Esophagus (tissue), 2 donors: Measurements from ENCODE around the gene CAPN12. TPM values are rescaled to one million over a fixed set of nuclear protein-coding genes. Genes with fewer than 3 reads are reported as not detected.
"Not testable (repeated sequence)": the region's sequence is repeated elsewhere in the genome, so short reads cannot be mapped to it uniquely, and the experiment has no call there.

Source experiments
- H3K27ac ChIP-seq, 2 donors: one replicate each; pipeline ENCODE4 v1.5.1; 2013; ENCODE audit warnings: low read depth in 2 of 2, mild to moderate bottlenecking in 2 of 2, inconsistent platforms in 1 of 2, low read length in 1 of 2, moderate library complexity in 1 of 2
- H3K27me3 ChIP-seq, 2 donors: one replicate each; pipeline ENCODE4 v1.6.1; 2013; ENCODE audit warnings: low read length in 2 of 2, control low read depth in 1 of 2, mild to moderate bottlenecking in 1 of 2; ENCODE audit not compliant: insufficient read depth in 2 of 2, control insufficient read depth in 1 of 2
- H3K36me3 ChIP-seq, 2 donors: one replicate each; pipeline ENCODE4 v1.6.1; 2013; ENCODE audit warnings: low read length in 1 of 2; ENCODE audit not compliant: control insufficient read depth in 2 of 2, insufficient read depth in 2 of 2
- H3K4me1 ChIP-seq, 2 donors: one replicate each; pipeline ENCODE4 v1.6.1; 2013; ENCODE audit warnings: low read length in 1 of 2; ENCODE audit not compliant: control insufficient read depth in 2 of 2, insufficient read depth in 2 of 2
- H3K4me3 ChIP-seq, 2 donors: one replicate each; pipeline ENCODE4 v1.5.1; 2013; ENCODE audit warnings: low read length in 2 of 2, mild to moderate bottlenecking in 2 of 2, low read depth in 1 of 2, moderate library complexity in 1 of 2
- H3K9me3 ChIP-seq, 2 donors: one replicate each; pipeline ENCODE4 v1.6.1; 2013; ENCODE audit warnings: mild to moderate bottlenecking in 2 of 2, low read depth in 1 of 2, low read length in 1 of 2, moderate library complexity in 1 of 2; ENCODE audit not compliant: control insufficient read depth in 2 of 2, insufficient read depth in 1 of 2
- WGBS, 2 donors: extraction: QIAGEN DNeasy Blood & Tissue Kit; methylation state at CpG; one replicate each; pipeline ENCODE4 v1.1.7; 2013; 5-methylcytosine and 5-hydroxymethylcytosine counted together
- polyA plus RNA-seq, 2 donors: library from polyadenylated mRNA; stranded (reverse); fragments of 200-250 nt; gene quantifications; one replicate each; pipeline ENCODE4 v1.2.3, GENCODE V29; 2013
- donor health status: healthy with polysubstance abuse.
- donor health status: Bipolar disorder and iron deficiency.

Gene CAPN12
- polyA plus RNA-seq, 2 donors: 4.1 to 12.3 TPM

- Histone ChIP-seq H3K4me1 (peaks cover 2 to 14% of the 10 kb centered on the region in 2 donors), H3K27ac (peak within 1 kb of the TSS; percentile 68 to 75)
- 53 to 75% methylated on average over 9 to 10 of the region's 14 CpGs for WGBS, 2 donors
Measured at GRCh38 chr19:38773469-38774177, 29.3 kb upstream of the CAPN12 start, which contains the start of gene LGALS7. TSS of gene LGALS7 (minus strand) at chr19:38773517. CDS start at chr19:38773492, 25 bp downstream.

GRCh38 chr19:38771569-38771968, 27.3 kb upstream of the CAPN12 start:
- 38 to 63% methylated on average over 7 to 8 of the region's 30 CpGs for WGBS, 2 donors
- H3K9me3 ChIP-seq, H3K36me3 ChIP-seq, H3K27me3 ChIP-seq: not testable (repeated sequence)
- Histone ChIP-seq H3K27ac (peak overlapping the region; percentile 63 to 78), H3K4me1 (peaks cover 2 to 14% of the 10 kb centered on the region in 2 donors), H3K4me3 (peak overlapping the region in 1 of 2 donors; percentile 18)

More at GRCh38 chr19:38773469-38774177, 29.3 kb upstream of the CAPN12 start, which contains the start of gene LGALS7:
- H3K9me3 ChIP-seq: no peaks in the 10 kb centered on the region
- H3K27me3 ChIP-seq: no peaks in the 10 kb centered on the region
- H3K4me3 ChIP-seq: no peak within 1 kb of the TSS
- no peaks in the 10 kb centered on the region for H3K36me3 ChIP-seq

GRCh38 chr19:38770949-38771275, 26.6 kb upstream of the CAPN12 start:
- not testable (repeated sequence) for H3K4me3 ChIP-seq, H3K36me3 ChIP-seq, H3K9me3 ChIP-seq, H3K27me3 ChIP-seq
- peak overlapping the region in 1 of 2 donors; percentile 60 for H3K27ac ChIP-seq
- H3K4me1 ChIP-seq: peaks cover 2 to 14% of the 10 kb centered on the region in 2 donors
- WGBS, 2 donors: 13 to 15% methylated on average over 1 of the region's 22 CpGs

- WGBS, 2 donors: 4 to 7% methylated on average over 21 to 26 of the region's 58 CpGs
- not testable (repeated sequence) for H3K9me3 ChIP-seq, H3K27me3 ChIP-seq, H3K36me3 ChIP-seq
- Histone ChIP-seq H3K27ac (peak overlapping the region; percentile 89 to 97), H3K4me1 (peaks cover 2 to 14% of the 10 kb centered on the region in 2 donors), H3K4me3 (peak overlapping the region; percentile 29 to 37)
Measured at GRCh38 chr19:38770228-38770948, 26.1 kb upstream of the CAPN12 start.

DNA sequence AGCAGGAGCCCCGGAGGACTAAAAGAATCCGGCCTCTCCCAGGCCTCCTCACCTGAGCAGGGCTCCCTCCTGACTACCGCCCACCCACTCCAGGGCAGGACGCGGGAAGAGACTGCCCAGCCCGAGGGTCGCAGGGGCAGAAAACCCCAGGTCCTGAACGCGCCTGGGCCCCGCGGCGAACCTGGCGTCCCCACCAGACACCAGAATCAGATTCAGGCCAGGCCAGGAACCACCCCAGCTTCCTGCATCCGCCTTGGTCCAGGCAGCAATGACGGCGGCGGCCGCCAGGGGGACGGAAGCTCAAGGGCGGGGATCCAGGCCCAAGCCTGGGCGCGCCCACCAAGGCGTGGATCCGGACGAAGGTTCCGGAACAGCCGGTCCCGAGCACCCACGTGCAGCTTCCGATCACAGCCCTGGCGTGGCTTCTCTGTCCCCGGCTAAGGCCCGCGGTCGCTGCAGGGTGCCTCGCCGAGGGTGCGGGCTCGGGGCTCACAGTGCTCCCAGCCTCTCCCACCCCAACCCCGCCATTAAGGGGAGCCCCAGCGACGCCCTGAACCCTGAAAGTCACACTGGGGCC, 25.4 kb upstream of the CAPN12 start:
- WGBS, 2 donors: 6 to 12% methylated on average over 41 to 42 of the region's 42 CpGs
- Histone ChIP-seq H3K4me1 (peaks cover 2 to 12% of the 10 kb centered on the region in 2 donors), H3K9me3 (no peaks in the 10 kb centered on the region), H3K4me3 (peak overlapping the region; percentile 29 to 37), H3K27me3 (no peaks in the 10 kb centered on the region), H3K36me3 (no peaks in the 10 kb centered on the region), H3K27ac (peak overlapping the region; percentile 95 to 97)

- Histone ChIP-seq H3K36me3 (no peaks in the 10 kb centered on the region), H3K27ac (no peak overlapping the region), H3K4me1 (peaks cover 0 to 4% of the 10 kb centered on the region in 2 donors), H3K27me3 (no peaks in the 10 kb centered on the region), H3K4me3 (no peak overlapping the region), H3K9me3 (no peaks in the 10 kb centered on the region)
- WGBS, 2 donors: 87% methylated on average over 10 of the region's 10 CpGs
Measured at GRCh38 chr19:38766276-38767047, 22.2 kb upstream of the CAPN12 start.

GRCh38 chr19:38765214-38765613, 20.9 kb upstream of the CAPN12 start:
- Histone ChIP-seq H3K4me1 (peaks cover 0 to 4% of the 10 kb centered on the region in 2 donors), H3K9me3 (no peaks in the 10 kb centered on the region), H3K27ac (no peak overlapping the region), H3K36me3 (no peaks in the 10 kb centered on the region), H3K4me3 (no peak overlapping the region), H3K27me3 (no peaks in the 10 kb centered on the region)
- 92 to 96% methylated on average over 2 of the region's 2 CpGs for WGBS, 2 donors

DNA sequence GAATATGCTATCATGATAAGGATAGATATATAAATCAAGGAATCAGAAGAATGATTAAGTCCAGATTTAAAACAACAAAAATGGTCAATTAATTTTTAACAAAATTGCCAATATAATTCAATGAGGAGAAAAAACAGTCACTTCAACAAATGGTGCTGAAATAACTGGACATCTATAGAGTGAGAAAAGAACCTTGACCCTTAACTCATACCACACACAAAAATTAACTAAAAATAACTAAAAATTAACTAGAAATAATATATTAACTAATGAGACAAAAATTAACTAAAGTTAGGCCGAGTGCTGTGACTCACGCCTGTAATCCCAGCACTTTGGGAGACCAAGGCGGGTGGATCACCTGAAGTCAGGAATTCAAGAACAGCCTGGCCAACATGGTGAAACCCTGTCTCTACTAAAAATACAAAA, 19.5 kb upstream of the CAPN12 start:
- 87% methylated on average over 3 of the region's 3 CpGs for WGBS, 2 donors
- no peak overlapping the region for H3K4me3 ChIP-seq
- H3K9me3 ChIP-seq: no peaks in the 10 kb centered on the region
- no peaks in the 10 kb centered on the region for H3K27me3 ChIP-seq
- H3K4me1 ChIP-seq: no peaks in the 10 kb centered on the region
- no peak overlapping the region for H3K27ac ChIP-seq
- H3K36me3 ChIP-seq: no peaks in the 10 kb centered on the region

GRCh38 chr19:38761884-38762389, 17.7 kb upstream of the CAPN12 start:
- H3K4me3 ChIP-seq, H3K4me1 ChIP-seq, H3K27ac ChIP-seq, H3K36me3 ChIP-seq, H3K27me3 ChIP-seq, H3K9me3 ChIP-seq: not testable (repeated sequence)
- 96 to 97% methylated on average over 9 of the region's 9 CpGs for WGBS, 2 donors
